Measurements from ENCODE around the gene KIF26B.

DNA sequence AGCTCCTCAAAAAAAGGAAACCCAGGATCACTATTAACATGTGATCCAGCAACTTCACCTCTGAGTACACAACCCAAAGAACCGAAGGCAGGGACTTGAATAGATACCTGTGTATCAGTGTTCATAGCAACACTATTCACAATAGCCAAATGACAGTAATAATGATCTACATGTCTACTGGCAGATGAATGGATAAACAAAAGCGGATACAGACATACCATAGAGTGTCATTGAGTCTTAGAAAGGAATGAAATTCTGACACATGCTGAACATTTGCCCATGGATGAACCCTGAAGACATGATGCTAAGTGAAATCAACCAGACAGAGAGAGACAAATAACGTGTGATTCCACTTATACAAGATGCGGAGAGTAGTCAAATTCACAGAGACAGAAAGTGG, 564.2 kb downstream of the KIF26B start:
- TF ChIP-seq POLR2AphosphoS5 (IDR thresholded peaks at IDR 0.05) (no peak), EP300 (IDR thresholded peaks at IDR 0.05) (no peak), POLR2A (IDR thresholded peaks at IDR 0.05) (no peak)
- TF ChIP-seq, protein P1, sequence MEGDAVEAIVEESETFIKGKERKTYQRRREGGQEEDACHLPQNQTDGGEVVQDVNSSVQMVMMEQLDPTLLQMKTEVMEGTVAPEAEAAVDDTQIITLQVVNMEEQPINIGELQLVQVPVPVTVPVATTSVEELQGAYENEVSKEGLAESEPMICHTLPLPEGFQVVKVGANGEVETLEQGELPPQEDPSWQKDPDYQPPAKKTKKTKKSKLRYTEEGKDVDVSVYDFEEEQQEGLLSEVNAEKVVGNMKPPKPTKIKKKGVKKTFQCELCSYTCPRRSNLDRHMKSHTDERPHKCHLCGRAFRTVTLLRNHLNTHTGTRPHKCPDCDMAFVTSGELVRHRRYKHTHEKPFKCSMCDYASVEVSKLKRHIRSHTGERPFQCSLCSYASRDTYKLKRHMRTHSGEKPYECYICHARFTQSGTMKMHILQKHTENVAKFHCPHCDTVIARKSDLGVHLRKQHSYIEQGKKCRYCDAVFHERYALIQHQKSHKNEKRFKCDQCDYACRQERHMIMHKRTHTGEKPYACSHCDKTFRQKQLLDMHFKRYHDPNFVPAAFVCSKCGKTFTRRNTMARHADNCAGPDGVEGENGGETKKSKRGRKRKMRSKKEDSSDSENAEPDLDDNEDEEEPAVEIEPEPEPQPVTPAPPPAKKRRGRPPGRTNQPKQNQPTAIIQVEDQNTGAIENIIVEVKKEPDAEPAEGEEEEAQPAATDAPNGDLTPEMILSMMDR (IDR thresholded peaks at IDR 0.05): no peak

All from suprapubic skin (tissue), 4 donors.